HG03575 (cell line): ENCODE measurements around the gene KIF12.
"Not testable (repeated sequence)": the region's sequence is repeated elsewhere in the genome, so short reads cannot be mapped to it uniquely, and the experiment has no call there.

Experiments
- ATAC-seq: cut with Tn5 transposase; IDR thresholded peaks from one replicate; pipeline ENCODE4 v1.9.1; 2021; ENCODE audit not compliant: unreplicated experiment, insufficient number of reproducible peaks, low FRiP score; ENCODE audit errors: extremely low read depth

Gene KIF12

GRCh38 chr9:114098936-114099668, at the start of gene KIF12:
Gene KIF12 (minus strand): TSS chr9:114099292. CDS start chr9:114099276, 16 bp downstream.
- no peak for ATAC-seq

- ATAC-seq = no peak
Observed at GRCh38 chr9:114146735-114147134, 47.6 kb upstream of the KIF12 start.

GRCh38 chr9:114143234-114143633, 44.1 kb upstream of the KIF12 start:
- ATAC-seq = no peak

GRCh38 chr9:114141553-114142402, 42.7 kb upstream of the KIF12 start:
- ATAC-seq = no peak

- no peak for ATAC-seq
Observed at GRCh38 chr9:114140850-114141249, 41.8 kb upstream of the KIF12 start.

- ATAC-seq = no peak
Observed at GRCh38 chr9:114140401-114140800, 41.3 kb upstream of the KIF12 start.

- no peak for ATAC-seq
Observed at GRCh38 chr9:114139071-114139470, 40.0 kb upstream of the KIF12 start.

- no peak for ATAC-seq
Observed at GRCh38 chr9:114138552-114138971, 39.5 kb upstream of the KIF12 start.

GRCh38 chr9:114137831-114138230, 38.7 kb upstream of the KIF12 start:
- ATAC-seq = no peak

- ATAC-seq = no peak
Observed at GRCh38 chr9:114134827-114135396, 35.8 kb upstream of the KIF12 start.

- no peak for ATAC-seq
Observed at GRCh38 chr9:114132550-114132918, 33.4 kb upstream of the KIF12 start.

- no peak for ATAC-seq
Observed at GRCh38 chr9:114131808-114132549, 32.9 kb upstream of the KIF12 start.

- no peak for ATAC-seq
Observed at GRCh38 chr9:114130624-114131277, 31.7 kb upstream of the KIF12 start.

- no peak for ATAC-seq
Observed at GRCh38 chr9:114130141-114130540, 31.0 kb upstream of the KIF12 start.

GRCh38 chr9:114128759-114129158, 29.7 kb upstream of the KIF12 start:
- ATAC-seq = not testable (repeated sequence)

GRCh38 chr9:114126247-114127060, 27.4 kb upstream of the KIF12 start:
- ATAC-seq = no peak

- ATAC-seq = no peak
Observed at GRCh38 chr9:114125476-114126013, 26.5 kb upstream of the KIF12 start.
